GM12892 (cell line): ENCODE data around the gene SLC5A5.

Experiments used
- DNase-seq: peaks from one replicate; pipeline ENCODE4 v3.0.0; 2011; ENCODE audit not compliant: insufficient read length
- FAIRE-seq: peaks from 2 replicates; lab custom pipeline; 2011; peaks lifted over from hg19 to GRCh38; lab: Jason Lieb, UNC
- POLR2A ChIP-seq: IDR thresholded peaks from 2 replicates; pipeline ENCODE4 v1.6.1; 2011; ENCODE audit warnings: low read depth, low read length, control low read depth
- POLR2AphosphoS5 ChIP-seq: IDR thresholded peaks from 2 replicates; pipeline ENCODE4 v1.6.1; 2011; ENCODE audit warnings: low read depth, low read length, control low read depth
- TAF1 ChIP-seq: IDR thresholded peaks from 2 replicates; pipeline ENCODE4 v1.6.1; 2011; ENCODE audit warnings: low read depth, mild to moderate bottlenecking, control low read depth, low read length, borderline replicate concordance

SLC5A5 gene

GRCh38 chr19:17920527-17920926, 48.8 kb downstream of the SLC5A5 start:
- TF ChIP-seq POLR2AphosphoS5 (no peak), TAF1 (no peak), POLR2A (no peak)
- DNase-seq (no peak), FAIRE-seq (no peak)

- FAIRE-seq (no peak), DNase-seq (no peak)
- TF ChIP-seq POLR2A (no peak), POLR2AphosphoS5 (no peak), TAF1 (no peak)
Measured at GRCh38 chr19:17922138-17922537, 50.4 kb downstream of the SLC5A5 start.

DNA sequence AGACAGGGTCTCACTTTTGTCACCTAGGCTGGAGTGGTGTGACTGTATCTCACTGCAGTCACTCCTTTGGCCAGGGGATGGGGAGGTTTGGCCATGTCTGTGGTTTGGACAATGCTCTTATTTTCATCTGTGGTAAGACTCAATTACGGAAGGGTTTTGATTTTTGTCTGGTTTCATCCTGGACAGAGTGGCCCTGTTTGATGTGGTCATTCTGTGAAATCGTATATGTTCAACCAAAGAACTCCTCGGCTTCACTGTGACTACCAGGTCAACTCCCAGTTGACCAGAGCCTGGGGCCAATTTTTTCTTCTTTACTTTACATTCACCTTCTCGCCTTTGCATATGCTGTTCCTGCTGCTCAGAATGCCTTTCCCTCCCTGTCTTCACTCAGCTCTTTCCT, 54.3 kb downstream of the SLC5A5 start:
- FAIRE-seq: no peak
- DNase-seq: no peak

DNA sequence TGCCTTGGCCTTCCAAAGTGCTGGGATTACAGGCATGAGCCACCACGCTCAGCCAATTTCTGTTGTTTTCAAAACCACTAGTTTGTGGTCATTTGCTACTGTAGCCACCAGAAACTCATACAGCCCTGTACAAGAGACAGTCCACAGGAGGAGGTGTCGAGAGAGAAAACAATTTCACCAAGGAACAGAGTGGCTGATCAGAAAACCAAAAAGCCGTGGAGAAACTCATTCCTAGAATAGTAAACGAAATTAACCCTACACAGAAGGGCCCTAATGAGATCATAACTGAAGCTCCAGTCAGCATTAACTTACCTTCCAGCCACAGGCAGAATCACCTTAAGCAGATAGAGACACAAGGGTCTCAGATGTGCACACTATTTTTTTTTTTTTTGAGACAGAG, 57.3 kb downstream of the SLC5A5 start:
- DNase-seq: no peak
- no peak for TF ChIP-seq TAF1
- TF ChIP-seq POLR2A: no peak
- TF ChIP-seq POLR2AphosphoS5: no peak
- FAIRE-seq: peak; percentile 5

More for the DNA sequence above, 54.3 kb downstream of the SLC5A5 start:
- TF ChIP-seq TAF1 (no peak), POLR2AphosphoS5 (no peak), POLR2A (no peak)

GRCh38 chr19:17931532-17932191, 59.9 kb downstream of the SLC5A5 start:
- DNase-seq: no peak
- TF ChIP-seq POLR2A (no peak), POLR2AphosphoS5 (no peak), TAF1 (no peak)
- FAIRE-seq: no peak

DNA sequence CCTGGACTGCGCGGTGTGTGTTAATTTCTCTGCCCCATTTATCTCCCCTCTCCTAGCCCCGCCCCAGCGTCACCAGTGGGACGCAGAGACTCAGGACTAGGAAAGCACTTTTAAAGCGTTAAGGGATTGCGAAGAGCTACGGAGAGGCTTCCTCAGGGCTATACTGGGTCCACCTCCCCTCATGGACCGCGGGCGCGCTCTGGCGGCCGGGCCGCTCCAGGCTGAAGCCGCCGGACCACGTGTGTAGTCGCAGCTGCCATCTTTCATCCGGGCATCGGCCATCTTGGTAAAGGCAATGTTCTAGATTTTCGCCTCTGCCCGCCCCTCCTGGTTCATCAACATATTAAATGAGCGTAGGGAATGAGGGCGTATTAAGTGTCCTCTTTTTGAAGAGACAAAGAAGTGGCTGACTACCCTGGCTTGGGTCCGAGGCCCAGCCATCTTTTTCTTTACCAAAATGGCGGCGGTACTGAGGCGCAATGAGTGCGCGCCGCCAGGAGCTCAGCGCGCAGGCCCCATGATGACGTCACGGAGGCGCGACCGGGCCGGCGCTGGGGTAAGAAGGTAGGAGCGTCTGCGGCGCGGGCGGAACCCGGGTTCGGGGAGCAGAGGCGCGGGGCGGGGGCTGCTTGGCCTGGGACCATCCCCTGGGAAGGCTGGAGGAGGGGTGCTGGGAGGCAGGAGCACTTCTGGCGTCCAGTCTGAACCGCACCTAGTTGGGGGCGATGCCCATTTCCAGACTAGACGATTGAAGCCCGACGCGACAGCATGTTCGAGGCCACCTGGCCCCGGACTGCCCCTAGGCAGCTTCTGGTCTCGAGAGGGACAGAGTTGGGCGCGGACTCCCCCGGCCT, 61.0 kb downstream of the SLC5A5 start, which contains the start of gene CCDC124:
Gene CCDC124 (plus strand): TSS at position 531 of the 854 bp plus-strand sequence. CDS start 3,406 bp downstream, outside the sequence.
- DNase-seq: peak; percentile 93
- peak; percentile 95 for FAIRE-seq
- TF ChIP-seq POLR2AphosphoS5: no peak
- TF ChIP-seq TAF1: no peak
- TF ChIP-seq POLR2A: peak; percentile 78; the same call in 1 of the 2 replicates

GRCh38 chr19:17933414-17934129, 61.8 kb downstream of the SLC5A5 start:
- DNase-seq (no peak), FAIRE-seq (no peak)
- no peak for TF ChIP-seq POLR2AphosphoS5
- no peak for TF ChIP-seq POLR2A
- no peak for TF ChIP-seq TAF1

DNA sequence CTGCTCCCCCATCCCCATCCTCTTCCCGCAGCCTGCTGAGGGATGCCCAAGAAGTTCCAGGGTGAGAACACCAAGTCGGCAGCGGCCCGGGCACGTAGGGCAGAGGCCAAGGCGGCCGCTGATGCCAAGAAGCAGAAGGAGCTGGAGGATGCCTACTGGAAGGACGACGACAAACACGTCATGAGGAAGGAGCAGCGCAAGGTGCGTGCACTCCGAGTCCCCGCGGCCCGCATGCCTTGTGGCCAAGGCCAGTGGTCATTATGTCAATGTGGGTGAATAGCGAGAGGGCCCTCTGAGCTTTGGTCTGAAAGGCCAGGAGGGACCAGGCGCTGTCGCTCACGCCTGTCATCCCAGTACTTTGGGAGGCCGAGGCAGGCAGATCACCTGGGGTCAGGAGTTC, 64.6 kb downstream of the SLC5A5 start:
- DNase-seq (no peak), FAIRE-seq (no peak)
- TF ChIP-seq POLR2AphosphoS5: no peak
- TF ChIP-seq TAF1: no peak
- TF ChIP-seq POLR2A: no peak

DNA sequence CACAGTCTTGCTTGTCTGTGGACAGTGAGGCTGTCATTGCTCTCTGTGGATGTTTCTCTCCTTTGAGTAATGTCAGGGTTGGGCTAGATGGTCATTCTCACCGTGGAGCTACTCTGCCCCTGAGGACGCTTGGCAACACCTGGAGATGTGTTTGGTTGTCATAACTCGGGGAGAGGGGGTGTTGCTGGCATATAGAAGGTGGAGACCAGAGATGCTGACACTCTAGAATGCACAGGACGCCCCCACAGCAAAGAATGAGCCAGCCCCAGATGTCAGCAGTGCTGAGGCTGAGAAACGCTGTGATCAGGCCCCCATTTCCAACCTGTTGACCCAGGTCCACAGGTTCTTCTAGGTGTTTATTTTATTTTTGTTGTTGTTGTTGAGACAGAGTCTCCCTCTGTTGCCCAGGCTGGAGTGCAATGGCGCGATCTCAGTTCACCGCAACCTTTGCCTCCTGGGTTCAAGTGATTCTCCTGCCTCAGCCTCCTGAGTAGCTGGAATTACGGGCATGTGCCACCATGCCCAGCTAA, 65.7 kb downstream of the SLC5A5 start:
- no peak for DNase-seq
- no peak for FAIRE-seq
- TF ChIP-seq TAF1: no peak
- no peak for TF ChIP-seq POLR2AphosphoS5
- no peak for TF ChIP-seq POLR2A

DNA sequence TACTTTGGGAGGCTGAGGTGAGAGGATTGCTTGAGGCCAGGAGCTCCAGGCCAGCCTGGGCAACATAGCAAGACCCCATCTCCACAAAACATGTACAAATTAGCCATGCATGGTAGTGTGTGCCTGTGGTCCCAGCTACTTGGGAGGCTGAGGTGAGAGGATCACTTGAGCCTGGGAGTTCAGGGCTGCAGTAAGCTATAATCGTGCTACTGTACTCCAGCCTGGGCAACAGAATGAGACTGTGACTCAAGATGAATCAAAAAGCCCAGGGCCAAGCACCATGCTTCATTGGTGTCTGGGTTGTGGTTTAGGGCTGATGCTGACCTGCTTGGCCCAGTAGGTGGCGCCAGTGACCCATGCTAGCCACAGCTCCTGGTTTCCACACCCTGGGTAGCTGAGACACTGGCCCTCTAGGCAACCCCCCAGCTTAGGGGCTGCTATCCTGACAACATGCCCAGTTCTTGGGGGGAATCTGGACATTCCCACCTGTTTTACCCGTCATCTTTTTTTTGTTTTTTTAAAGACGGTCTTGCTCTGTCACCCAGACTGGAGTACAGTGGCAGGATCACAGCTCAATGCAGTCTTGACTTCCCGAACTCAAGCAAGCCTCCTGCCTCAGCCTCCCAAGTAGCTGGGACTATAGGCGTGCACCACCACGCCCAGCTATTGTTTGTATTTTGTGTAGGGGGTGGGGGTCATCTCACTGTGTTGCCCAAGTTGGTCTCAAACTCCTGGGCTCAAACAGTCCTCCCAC, 66.5 kb downstream of the SLC5A5 start:
- TF ChIP-seq TAF1 (no peak), POLR2AphosphoS5 (no peak)
- FAIRE-seq (peak; percentile 98), DNase-seq (peak; percentile 90)

DNA sequence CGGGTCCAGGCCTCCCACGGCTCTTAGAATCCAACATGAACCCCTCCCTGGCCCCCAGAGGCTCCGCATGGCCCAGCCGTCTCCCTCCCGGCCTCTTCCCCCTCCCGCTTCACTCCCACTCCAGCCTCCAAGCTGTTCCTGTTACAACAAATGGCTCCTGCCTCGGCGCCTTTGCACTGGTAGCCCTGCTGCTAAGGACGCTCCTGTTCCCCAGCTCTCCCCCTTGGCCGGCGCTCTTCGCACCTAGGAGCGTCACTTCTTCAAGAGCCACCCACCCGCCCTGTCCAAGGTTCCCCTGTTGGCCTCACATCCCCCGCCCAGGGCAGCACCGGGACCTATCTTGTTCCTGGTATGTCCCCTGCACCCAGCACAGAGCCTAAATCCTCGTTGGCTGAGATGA, 70.4 kb downstream of the SLC5A5 start:
- DNase-seq: no peak
- FAIRE-seq: no peak
- TF ChIP-seq POLR2AphosphoS5 (no peak), POLR2A (no peak), TAF1 (no peak)
